H9 (cell line): ENCODE measurements around the gene DNAAF5. TPM values are rescaled to one million over a fixed set of nuclear protein-coding genes. Genes with fewer than 3 reads are reported as not detected.
A peak's percentile ranks its signal among the peaks of the same experiment; 100 is the strongest.

Experiments
- DNase-seq: peaks from one replicate; pipeline ENCODE4 v3.0.0-alpha.2; 2017
- H2AFZ ChIP-seq: one replicate; pipeline ENCODE4 v1.6.1; 2013; ENCODE audit warnings: mild to moderate bottlenecking, low read length, control low read depth, moderate library complexity
- H2AK5ac ChIP-seq: 2 replicates; pipeline ENCODE4 v1.6.1; 2013; ENCODE audit warnings: low read length, control low read depth, mixed read lengths; ENCODE audit not compliant: insufficient read length
- H2BK120ac ChIP-seq: one replicate; pipeline ENCODE4 v1.6.1; 2013; ENCODE audit warnings: low read depth, mild to moderate bottlenecking, low read length, control low read depth, inconsistent platforms; ENCODE audit not compliant: poor library complexity, severe bottlenecking
- H2BK12ac ChIP-seq: 2 replicates; pipeline ENCODE4 v1.6.1; 2013; ENCODE audit warnings: low read length, control low read depth, mixed read lengths, low read depth; ENCODE audit not compliant: insufficient read length
- H2BK15ac ChIP-seq: 2 replicates; pipeline ENCODE4 v1.6.1; 2013; ENCODE audit warnings: low read depth, low read length, control low read depth
- H2BK20ac ChIP-seq: one replicate; pipeline ENCODE4 v1.6.1; 2013; ENCODE audit warnings: low read depth, mild to moderate bottlenecking, low read length, control low read depth, inconsistent platforms; ENCODE audit not compliant: poor library complexity, severe bottlenecking
- H2BK5ac ChIP-seq: 2 replicates; pipeline ENCODE4 v1.6.1; 2013; ENCODE audit warnings: low read length, control low read depth, mixed read lengths; ENCODE audit not compliant: insufficient read length
- H3K14ac ChIP-seq: 2 replicates; pipeline ENCODE4 v1.6.1; 2013; ENCODE audit warnings: low read length, control low read depth; ENCODE audit not compliant: insufficient read depth
- H3K18ac ChIP-seq: 2 replicates; pipeline ENCODE4 v1.6.1; 2013; ENCODE audit warnings: low read depth, mild to moderate bottlenecking, mixed read lengths, low read length, control low read depth; ENCODE audit not compliant: insufficient read length
- H3K23ac ChIP-seq: 2 replicates; pipeline ENCODE4 v1.6.1; 2013; ENCODE audit warnings: low read length, control low read depth, mixed read lengths, low read depth; ENCODE audit not compliant: insufficient read length
- H3K23me2 ChIP-seq: 2 replicates; pipeline ENCODE4 v1.6.1; 2013; ENCODE audit warnings: low read depth, mild to moderate bottlenecking, mixed read lengths, low read length, control low read depth; ENCODE audit not compliant: insufficient read length, poor library complexity, severe bottlenecking
- H3K27ac ChIP-seq: 2 replicates; pipeline ENCODE4 v1.5.1; 2013; ENCODE audit warnings: low read length, control low read depth, mixed read lengths, low read depth; ENCODE audit not compliant: insufficient read length
- H3K27me3 ChIP-seq: 2 replicates; pipeline ENCODE4 v1.6.1; 2013; ENCODE audit warnings: low read length, control low read depth, inconsistent platforms; ENCODE audit not compliant: insufficient read depth
- H3K4ac ChIP-seq: 2 replicates; pipeline ENCODE4 v1.6.1; 2013; ENCODE audit warnings: low read depth, mild to moderate bottlenecking, control low read depth, inconsistent platforms, low read length, moderate library complexity
- H3K4me1 ChIP-seq: 2 replicates; pipeline ENCODE4 v1.6.1; 2013; ENCODE audit warnings: low read length, control low read depth, inconsistent platforms; ENCODE audit not compliant: insufficient read depth
- H3K4me2 ChIP-seq: 2 replicates; pipeline ENCODE4 v1.6.1; 2013; ENCODE audit warnings: low read length, control low read depth, mixed read lengths; ENCODE audit not compliant: insufficient read length, insufficient read depth
- H3K56ac ChIP-seq: 2 replicates; pipeline ENCODE4 v1.6.1; 2013; ENCODE audit warnings: low read depth, mild to moderate bottlenecking, mixed read lengths, low read length, control low read depth; ENCODE audit not compliant: insufficient read length
- H3K79me1 ChIP-seq: 2 replicates; pipeline ENCODE4 v1.6.1; 2013; ENCODE audit warnings: low read depth, mild to moderate bottlenecking, moderate library complexity, low read length, control low read depth, inconsistent platforms; ENCODE audit not compliant: insufficient read depth, poor library complexity, severe bottlenecking
- H3K79me2 ChIP-seq: 2 replicates; pipeline ENCODE4 v1.6.1; 2013; ENCODE audit warnings: low read length, control low read depth, inconsistent platforms; ENCODE audit not compliant: insufficient read depth
- H3K9ac ChIP-seq: 2 replicates; pipeline ENCODE4 v1.6.1; 2013; ENCODE audit warnings: low read length, control low read depth, mixed read lengths; ENCODE audit not compliant: insufficient read length; ENCODE audit errors: extremely low read depth
- H3K9me3 ChIP-seq: one replicate; pipeline ENCODE4 v1.6.1; 2013; ENCODE audit warnings: low read depth, low read length, inconsistent platforms; ENCODE audit not compliant: control insufficient read depth
- H3T11ph ChIP-seq: one replicate; pipeline ENCODE4 v1.6.1; 2013; ENCODE audit warnings: mild to moderate bottlenecking, low read length, control low read depth, inconsistent platforms
- H4K20me1 ChIP-seq: one replicate; pipeline ENCODE4 v1.6.1; 2013; ENCODE audit not compliant: control insufficient read depth, insufficient read length, insufficient read depth
- H4K5ac ChIP-seq: 2 replicates; pipeline ENCODE4 v1.6.1; 2013; ENCODE audit warnings: low read depth, mild to moderate bottlenecking, mixed read lengths, low read length, control low read depth; ENCODE audit not compliant: insufficient read length
- H4K8ac ChIP-seq: replicated peaks from 2 replicates; pipeline ENCODE4 v1.6.1; 2013; ENCODE audit warnings: low read length, control low read depth, mixed read lengths, low read depth; ENCODE audit not compliant: insufficient read length
- H4K91ac ChIP-seq: 2 replicates; pipeline ENCODE4 v1.6.1; 2013; ENCODE audit warnings: low read depth, mild to moderate bottlenecking, moderate library complexity, mixed read lengths, low read length, control low read depth; ENCODE audit not compliant: insufficient read length
- H3K27ac Mint-ChIP-seq, 3 experiments: 2 replicates in 2 of 3; 3 replicates in 1 of 3; pipeline ENCODE4 v1.8.0; 2020 to 2021; ENCODE audit warnings: mixed read lengths in 3 of 3, mild to moderate bottlenecking in 1 of 3, moderate library complexity in 1 of 3
- H3K27me3 Mint-ChIP-seq: 2 replicates; pipeline ENCODE4 v1.8.0; 2021; ENCODE audit warnings: low read depth, mild to moderate bottlenecking, moderate library complexity, mixed read lengths
- H3K36me3 Mint-ChIP-seq, 3 experiments: 2 replicates in 2 of 3; 3 replicates in 1 of 3; pipeline ENCODE4 v1.8.0; 2020 to 2021; ENCODE audit warnings: low read depth in 3 of 3, mixed read lengths in 3 of 3; ENCODE audit not compliant: insufficient read depth in 1 of 3
- H3K4me1 Mint-ChIP-seq, 2 experiments: 2 replicates each; pipeline ENCODE4 v1.8.0; 2020; ENCODE audit warnings: mixed read lengths in 2 of 2
- H3K4me3 Mint-ChIP-seq, 2 experiments: 2 replicates in 1 of 2; 3 replicates in 1 of 2; pipeline ENCODE4 v1.8.0; 2020 to 2021; ENCODE audit warnings: mild to moderate bottlenecking in 2 of 2, mixed read lengths in 2 of 2, moderate library complexity in 1 of 2
- H3K9me3 Mint-ChIP-seq, 2 experiments: 2 replicates in 1 of 2; 3 replicates in 1 of 2; pipeline ENCODE4 v1.8.0; 2020; ENCODE audit warnings: mild to moderate bottlenecking in 2 of 2, mixed read lengths in 2 of 2, moderate library complexity in 1 of 2
- CTCF ChIP-seq: fragments of 200-600 bp; sonication (generic); conservative IDR thresholded peaks from 3 replicates; pipeline ENCODE4 v1.8.0; 2021; ENCODE audit warnings: antibody characterized with exemption, mild to moderate bottlenecking
- WGBS: extraction: QIAGEN DNeasy Blood & Tissue Kit; methylation state at CpG from one replicate; pipeline ENCODE4 v1.1.7; 2013; ENCODE audit warnings: missing lambda C conversion rate, low lambda C conversion rate, mixed read lengths; ENCODE audit not compliant: insufficient read length; ENCODE audit errors: extremely low coverage; 5-methylcytosine and 5-hydroxymethylcytosine counted together
- total RNA-seq: library from RNA; stranded (reverse); gene quantifications from 2 replicates; pipeline ENCODE4 v1.2.1, GENCODE V29; 2021

Gene DNAAF5
- total RNA-seq, 1 experiment from 2014 or later: 43.5 TPM

GRCh38 chr7:716222-716621 is 10.3 kb upstream of the DNAAF5 start:
- Histone ChIP-seq H3K27ac (no peak overlapping the region), H4K5ac (no peak overlapping the region), H3K18ac (no peak overlapping the region), H2BK12ac (no peak overlapping the region), H2BK20ac (no peak overlapping the region), H3K79me2 (peaks cover 2% of the 10 kb centered on the region; the same call in 1 of the 2 replicates), H4K20me1 (no peaks in the 10 kb centered on the region), H3K23ac (no peak overlapping the region), H3K9me3 (no peaks in the 10 kb centered on the region), H3K23me2 (peaks cover 3% of the 10 kb centered on the region), H4K8ac (no peak overlapping the region), H3K4me2 (no peak overlapping the region), H2BK15ac (no peak overlapping the region), H2BK120ac (no peak overlapping the region), H3K79me1 (peaks cover 4% of the 10 kb centered on the region), H2AK5ac (no peak overlapping the region), H3T11ph (no peak overlapping the region), H3K14ac (no peak overlapping the region), H3K9ac (no peak overlapping the region), H2AFZ (no peak overlapping the region), H3K4ac (no peak overlapping the region), H3K4me1 (no peaks in the 10 kb centered on the region), H3K56ac (no peak overlapping the region), H4K91ac (no peak overlapping the region), H3K27me3 (no peaks in the 10 kb centered on the region), H2BK5ac (no peak overlapping the region)
- peaks cover 5% of the 10 kb centered on the region for H3K27me3 Mint-ChIP-seq
- peaks cover 10 to 15% of the 10 kb centered on the region in 2 experiments; a peak in 4 of 5 replicates for H3K9me3 Mint-ChIP-seq
- no peak overlapping the region for H3K4me3 Mint-ChIP-seq
- TF ChIP-seq CTCF: no peak
- H3K27ac Mint-ChIP-seq: peak overlapping the region in 2 of 3 experiments; percentile 2 to 34; a peak in 3 of 7 replicates
- H3K36me3 Mint-ChIP-seq: peaks cover 21 to 34% (median 25%) of the 10 kb centered on the region in 3 experiments
- WGBS: no CpG with 5 or more reads among the region's 10 CpGs
- H3K4me1 Mint-ChIP-seq: peaks cover 5 to 12% of the 10 kb centered on the region in 2 experiments
- peak; percentile 14 for DNase-seq
